ENCODE data around the gene PAX5. TPM values are rescaled to one million over a fixed set of nuclear protein-coding genes. Genes with fewer than 3 reads are reported as not detected.

Gene PAX5
- total RNA-seq, 3 donors from 2014 or later: 0.59 TPM; not detected in 2

DNA sequence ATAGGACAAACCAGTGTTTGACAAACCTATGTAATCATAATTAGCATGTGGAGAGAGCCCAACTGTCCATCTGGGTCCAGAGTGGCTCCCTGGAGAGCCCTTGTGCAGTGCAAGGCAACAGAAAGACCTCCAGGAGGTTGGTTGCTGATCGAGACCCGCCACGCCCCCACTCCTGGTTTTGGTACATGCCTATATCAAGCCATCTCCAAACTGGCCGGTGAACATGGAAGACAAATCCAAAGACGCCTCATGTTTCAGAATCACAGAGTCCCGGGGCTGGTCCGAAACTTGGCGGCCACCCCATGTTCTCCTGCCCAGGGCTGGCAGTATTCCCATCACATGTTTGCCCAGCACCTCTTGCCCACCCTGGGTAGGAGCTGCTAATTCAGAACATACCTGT, 140.2 kb downstream of the PAX5 start:
- no peak for TF ChIP-seq POLR2A (IDR thresholded peaks at IDR 0.05)
- no peak for TF ChIP-seq POLR2AphosphoS5 (IDR thresholded peaks at IDR 0.05)
- TF ChIP-seq, protein P1, sequence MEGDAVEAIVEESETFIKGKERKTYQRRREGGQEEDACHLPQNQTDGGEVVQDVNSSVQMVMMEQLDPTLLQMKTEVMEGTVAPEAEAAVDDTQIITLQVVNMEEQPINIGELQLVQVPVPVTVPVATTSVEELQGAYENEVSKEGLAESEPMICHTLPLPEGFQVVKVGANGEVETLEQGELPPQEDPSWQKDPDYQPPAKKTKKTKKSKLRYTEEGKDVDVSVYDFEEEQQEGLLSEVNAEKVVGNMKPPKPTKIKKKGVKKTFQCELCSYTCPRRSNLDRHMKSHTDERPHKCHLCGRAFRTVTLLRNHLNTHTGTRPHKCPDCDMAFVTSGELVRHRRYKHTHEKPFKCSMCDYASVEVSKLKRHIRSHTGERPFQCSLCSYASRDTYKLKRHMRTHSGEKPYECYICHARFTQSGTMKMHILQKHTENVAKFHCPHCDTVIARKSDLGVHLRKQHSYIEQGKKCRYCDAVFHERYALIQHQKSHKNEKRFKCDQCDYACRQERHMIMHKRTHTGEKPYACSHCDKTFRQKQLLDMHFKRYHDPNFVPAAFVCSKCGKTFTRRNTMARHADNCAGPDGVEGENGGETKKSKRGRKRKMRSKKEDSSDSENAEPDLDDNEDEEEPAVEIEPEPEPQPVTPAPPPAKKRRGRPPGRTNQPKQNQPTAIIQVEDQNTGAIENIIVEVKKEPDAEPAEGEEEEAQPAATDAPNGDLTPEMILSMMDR (IDR thresholded peaks at IDR 0.05): no peak
- Histone ChIP-seq H3K27me3 (no peaks in the 10 kb centered on the region), H3K9me3 (no peaks in the 10 kb centered on the region), H3K36me3 (no peaks in the 10 kb centered on the region), H3K4me1 (no peaks in the 10 kb centered on the region), H3K27ac (no peak overlapping the region), H3K4me3 (no peak overlapping the region)
- DNase-seq (ENCODE audit: low spot score in 2 of 2): no peak
- intact Hi-C loops (cut with DNase I; ENCODE audit: low total_unique reads): no loop called here

DNA sequence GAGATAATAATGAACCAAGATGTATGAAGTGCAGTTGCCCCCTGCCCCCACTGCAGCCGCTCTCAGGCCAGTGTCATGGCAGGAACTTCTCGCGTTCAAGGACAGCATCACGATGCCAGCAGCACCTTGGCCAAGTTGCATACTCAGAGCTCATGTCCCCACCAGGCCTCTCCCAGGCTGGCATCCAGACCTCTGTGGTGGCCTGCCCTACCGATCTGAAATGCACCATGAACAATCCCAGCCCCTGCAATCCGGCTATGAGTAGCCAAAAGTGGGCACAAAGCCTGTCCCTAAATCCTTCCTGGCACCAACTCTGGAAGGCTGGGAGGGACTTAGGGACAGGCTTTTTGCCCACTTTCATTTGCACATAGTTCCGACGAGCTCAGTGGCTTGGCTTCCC, 140.9 kb downstream of the PAX5 start:
- H3K36me3 ChIP-seq: no peaks in the 10 kb centered on the region
- peak in 1 of 2 donors; percentile 12 for DNase-seq (ENCODE audit: low spot score in 2 of 2)

DNA sequence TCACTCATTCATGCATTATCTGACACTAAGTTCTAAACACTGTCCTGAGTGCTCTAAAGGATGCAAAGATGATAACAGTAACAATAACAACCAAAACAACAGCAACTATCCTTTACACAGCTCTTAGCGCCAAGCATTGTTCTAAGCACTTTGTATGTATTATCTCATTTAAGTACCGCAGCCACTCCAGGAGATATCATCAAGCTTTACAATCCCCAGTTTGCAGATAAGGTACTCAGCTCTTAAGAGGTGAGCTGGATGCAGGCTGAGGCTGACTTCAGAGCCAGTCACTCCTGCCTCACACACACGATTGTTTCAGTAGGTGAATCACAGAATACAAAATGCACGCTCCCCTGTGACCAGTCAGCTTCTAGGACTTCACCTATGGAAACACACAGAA, 141.8 kb downstream of the PAX5 start:
- H3K9me3 ChIP-seq: no peaks in the 10 kb centered on the region
- no peaks in the 10 kb centered on the region for H3K4me1 ChIP-seq
- no peaks in the 10 kb centered on the region for H3K36me3 ChIP-seq
- no peak for TF ChIP-seq POLR2A (IDR thresholded peaks at IDR 0.05)
- TF ChIP-seq, protein P1 (IDR thresholded peaks at IDR 0.05): no peak
- TF ChIP-seq POLR2AphosphoS5 (IDR thresholded peaks at IDR 0.05): no peak
- H3K27me3 ChIP-seq: no peaks in the 10 kb centered on the region
- DNase-seq (ENCODE audit: low spot score in 2 of 2): no peak
- intact Hi-C loops (cut with DNase I; ENCODE audit: low total_unique reads): no loop called here
- no peak overlapping the region for H3K27ac ChIP-seq
- no peak overlapping the region for H3K4me3 ChIP-seq

More for the DNA sequence above, 140.9 kb downstream of the PAX5 start:
- H3K27ac ChIP-seq: no peak overlapping the region
- H3K4me3 ChIP-seq: no peak overlapping the region
- no peaks in the 10 kb centered on the region for H3K4me1 ChIP-seq
- intact Hi-C loops (cut with DNase I; ENCODE audit: low total_unique reads): no loop called here
- no peaks in the 10 kb centered on the region for H3K27me3 ChIP-seq
- no peaks in the 10 kb centered on the region for H3K9me3 ChIP-seq
- TF ChIP-seq, protein P1 (IDR thresholded peaks at IDR 0.05): no peak
- TF ChIP-seq POLR2A (IDR thresholded peaks at IDR 0.05): no peak
- TF ChIP-seq POLR2AphosphoS5 (IDR thresholded peaks at IDR 0.05): no peak

DNA sequence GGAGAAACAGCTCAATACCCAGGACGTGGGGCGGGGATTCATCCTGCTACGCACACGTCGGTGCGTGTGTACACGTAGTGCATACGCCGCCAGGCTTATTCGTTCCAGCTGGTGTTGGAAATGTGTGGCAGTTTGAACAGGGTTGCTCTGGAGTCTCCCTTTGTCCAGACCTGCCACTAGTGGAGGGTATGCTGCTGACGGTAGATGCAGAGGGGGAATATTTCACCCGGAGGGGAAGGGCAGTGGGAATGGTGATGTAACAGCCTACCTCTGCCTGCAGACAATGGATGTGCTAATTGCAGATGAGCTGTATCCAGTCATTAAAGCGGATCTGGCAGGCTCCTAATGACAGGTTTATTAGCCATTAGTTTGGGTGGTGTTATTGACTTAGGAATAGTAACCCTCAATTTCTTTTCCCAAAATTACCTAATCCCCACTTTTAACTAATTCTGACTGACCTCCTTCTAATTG, 142.7 kb downstream of the PAX5 start:
- TF ChIP-seq, protein P1 (IDR thresholded peaks at IDR 0.05): no peak
- TF ChIP-seq POLR2AphosphoS5 (IDR thresholded peaks at IDR 0.05) (no peak), POLR2A (IDR thresholded peaks at IDR 0.05) (no peak)
- DNase-seq (ENCODE audit: low spot score in 2 of 2): no peak
- H3K27me3 ChIP-seq: no peaks in the 10 kb centered on the region

DNA sequence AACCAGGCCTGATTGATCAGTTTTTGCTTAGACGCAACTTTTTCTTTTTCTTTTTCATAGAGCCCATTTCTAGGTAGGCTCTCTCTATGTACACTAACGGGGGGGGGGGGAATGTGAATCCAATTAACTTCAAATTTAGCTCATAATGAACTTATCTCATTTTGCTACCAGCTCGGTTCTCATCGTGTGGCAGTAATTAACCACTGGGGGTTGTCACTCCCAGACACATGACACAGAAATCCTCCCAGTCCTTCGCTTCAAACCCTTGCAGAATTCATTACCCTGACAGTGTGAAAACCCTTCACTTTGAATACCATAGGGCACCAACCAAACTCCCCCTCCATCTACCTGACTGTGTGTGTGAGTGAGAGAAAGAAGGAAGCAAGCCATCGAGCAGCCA, 144.2 kb downstream of the PAX5 start:
- TF ChIP-seq POLR2A (IDR thresholded peaks at IDR 0.05) (no peak), POLR2AphosphoS5 (IDR thresholded peaks at IDR 0.05) (no peak)
- TF ChIP-seq, protein P1 (IDR thresholded peaks at IDR 0.05): no peak
- H3K9me3 ChIP-seq: no peaks in the 10 kb centered on the region
- intact Hi-C loops (cut with DNase I; ENCODE audit: low total_unique reads): no loop called here
- no peak overlapping the region for H3K4me3 ChIP-seq
- H3K27me3 ChIP-seq: no peaks in the 10 kb centered on the region
- no peak overlapping the region for H3K27ac ChIP-seq
- no peaks in the 10 kb centered on the region for H3K4me1 ChIP-seq
- no peak for DNase-seq (ENCODE audit: low spot score in 2 of 2)
- H3K36me3 ChIP-seq: no peaks in the 10 kb centered on the region

More for the DNA sequence above, 142.7 kb downstream of the PAX5 start:
- H3K36me3 ChIP-seq: no peaks in the 10 kb centered on the region
- H3K4me3 ChIP-seq: no peak overlapping the region
- H3K4me1 ChIP-seq: no peaks in the 10 kb centered on the region
- H3K9me3 ChIP-seq: no peaks in the 10 kb centered on the region
- intact Hi-C loops (cut with DNase I; ENCODE audit: low total_unique reads): no loop called here
- no peak overlapping the region for H3K27ac ChIP-seq

All from breast epithelium (tissue), 4 donors.